ENCODE data around the gene TUBG1.
"Not testable (repeated sequence)": the region's sequence is repeated elsewhere in the genome, so short reads cannot be mapped to it uniquely, and the experiment has no call there.

Gene TUBG1

DNA sequence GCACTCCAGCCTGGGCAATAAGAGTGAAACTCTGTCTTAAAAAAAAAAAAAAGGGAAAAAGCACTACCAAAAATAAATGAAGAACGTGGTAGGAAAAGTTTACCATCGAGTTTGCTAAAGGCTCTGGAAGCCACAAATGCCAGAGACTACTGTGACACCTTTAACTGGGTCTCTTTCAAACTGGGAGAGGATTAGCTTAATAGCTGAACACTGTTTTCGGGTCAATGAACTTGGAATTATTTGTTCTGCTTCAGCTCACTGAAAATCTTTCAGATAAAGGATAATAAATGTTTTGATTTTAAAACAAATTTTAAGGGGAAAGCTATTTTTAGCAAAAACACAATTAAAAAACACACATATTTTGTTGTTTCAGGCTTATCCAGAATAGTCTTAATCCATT is 1.7 kb upstream of the TUBG1 start:
- POLR2A ChIA-PET, result interaction anchor here (0.9 kb wide), 1 partner anchor 29 kb away, joined by 4 read pairs; no protein-coding TSS in a partner anchor
- DNase-seq (ENCODE audit: extremely low spot score), result no peak
- CTCF ChIA-PET, result interaction anchor here (0.7 to 13.0 kb wide), 13 partner anchors 9 to 390 kb away, joined by 3 to 120 read pairs (median 6); partner anchors contain the start of genes BECN1, PLEKHH3, PSMC3IP and RPL27
- TF ChIP-seq, protein P1, sequence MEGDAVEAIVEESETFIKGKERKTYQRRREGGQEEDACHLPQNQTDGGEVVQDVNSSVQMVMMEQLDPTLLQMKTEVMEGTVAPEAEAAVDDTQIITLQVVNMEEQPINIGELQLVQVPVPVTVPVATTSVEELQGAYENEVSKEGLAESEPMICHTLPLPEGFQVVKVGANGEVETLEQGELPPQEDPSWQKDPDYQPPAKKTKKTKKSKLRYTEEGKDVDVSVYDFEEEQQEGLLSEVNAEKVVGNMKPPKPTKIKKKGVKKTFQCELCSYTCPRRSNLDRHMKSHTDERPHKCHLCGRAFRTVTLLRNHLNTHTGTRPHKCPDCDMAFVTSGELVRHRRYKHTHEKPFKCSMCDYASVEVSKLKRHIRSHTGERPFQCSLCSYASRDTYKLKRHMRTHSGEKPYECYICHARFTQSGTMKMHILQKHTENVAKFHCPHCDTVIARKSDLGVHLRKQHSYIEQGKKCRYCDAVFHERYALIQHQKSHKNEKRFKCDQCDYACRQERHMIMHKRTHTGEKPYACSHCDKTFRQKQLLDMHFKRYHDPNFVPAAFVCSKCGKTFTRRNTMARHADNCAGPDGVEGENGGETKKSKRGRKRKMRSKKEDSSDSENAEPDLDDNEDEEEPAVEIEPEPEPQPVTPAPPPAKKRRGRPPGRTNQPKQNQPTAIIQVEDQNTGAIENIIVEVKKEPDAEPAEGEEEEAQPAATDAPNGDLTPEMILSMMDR (IDR thresholded peaks at IDR 0.05; ENCODE audit: control extremely low read depth, extremely low read depth, low read depth, missing control alignments), result no peak

DNA sequence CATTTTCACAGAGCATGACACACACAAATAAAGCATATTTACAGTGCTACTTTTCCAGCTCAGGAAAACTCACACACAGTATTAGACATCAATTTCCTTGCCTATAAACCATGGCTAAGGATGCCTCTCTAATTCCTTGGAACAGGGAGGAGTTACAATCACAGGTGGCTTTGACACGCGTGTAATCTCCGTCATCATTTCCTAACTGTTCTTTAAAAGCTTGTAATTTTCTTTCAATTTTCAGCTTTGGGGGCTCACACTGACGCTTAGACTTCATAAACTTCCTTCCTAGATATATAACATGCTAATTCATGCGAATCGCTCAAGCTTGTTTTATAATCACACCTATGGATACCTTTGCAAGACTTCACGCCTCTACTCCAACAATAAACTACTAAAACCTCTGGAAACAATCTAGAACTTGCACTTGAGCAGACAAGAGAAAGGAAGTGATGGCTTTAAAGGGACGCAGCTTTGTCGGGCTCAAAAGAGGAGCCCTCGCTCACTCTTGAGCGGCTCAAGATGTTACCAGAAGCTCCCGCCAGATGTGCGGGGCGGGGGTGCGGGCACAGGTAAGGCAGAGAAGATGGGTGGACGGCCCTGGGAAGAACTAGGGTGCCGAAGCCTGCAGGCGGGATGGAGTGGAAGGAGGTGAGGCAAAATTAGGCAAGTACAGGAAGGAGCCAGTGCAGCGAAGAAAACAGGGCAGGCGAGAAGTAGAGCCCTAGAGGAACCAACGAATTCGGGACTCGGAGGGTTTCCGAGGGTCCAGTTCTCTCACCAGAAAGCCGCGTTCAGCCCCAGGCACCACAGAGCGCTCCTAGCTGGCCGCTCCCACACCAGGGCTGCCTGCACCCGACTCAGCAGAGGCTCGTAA is 940 bp upstream of the TUBG1 start:
- no peak for DNase-seq (ENCODE audit: extremely low spot score)
- POLR2A ChIA-PET, result interaction anchor here (0.7 to 1.2 kb wide), 5 partner anchors 10 to 752 kb away, joined by 3 to 5 read pairs (median 4); partner anchors contain the start of gene PLEKHH3

DNA sequence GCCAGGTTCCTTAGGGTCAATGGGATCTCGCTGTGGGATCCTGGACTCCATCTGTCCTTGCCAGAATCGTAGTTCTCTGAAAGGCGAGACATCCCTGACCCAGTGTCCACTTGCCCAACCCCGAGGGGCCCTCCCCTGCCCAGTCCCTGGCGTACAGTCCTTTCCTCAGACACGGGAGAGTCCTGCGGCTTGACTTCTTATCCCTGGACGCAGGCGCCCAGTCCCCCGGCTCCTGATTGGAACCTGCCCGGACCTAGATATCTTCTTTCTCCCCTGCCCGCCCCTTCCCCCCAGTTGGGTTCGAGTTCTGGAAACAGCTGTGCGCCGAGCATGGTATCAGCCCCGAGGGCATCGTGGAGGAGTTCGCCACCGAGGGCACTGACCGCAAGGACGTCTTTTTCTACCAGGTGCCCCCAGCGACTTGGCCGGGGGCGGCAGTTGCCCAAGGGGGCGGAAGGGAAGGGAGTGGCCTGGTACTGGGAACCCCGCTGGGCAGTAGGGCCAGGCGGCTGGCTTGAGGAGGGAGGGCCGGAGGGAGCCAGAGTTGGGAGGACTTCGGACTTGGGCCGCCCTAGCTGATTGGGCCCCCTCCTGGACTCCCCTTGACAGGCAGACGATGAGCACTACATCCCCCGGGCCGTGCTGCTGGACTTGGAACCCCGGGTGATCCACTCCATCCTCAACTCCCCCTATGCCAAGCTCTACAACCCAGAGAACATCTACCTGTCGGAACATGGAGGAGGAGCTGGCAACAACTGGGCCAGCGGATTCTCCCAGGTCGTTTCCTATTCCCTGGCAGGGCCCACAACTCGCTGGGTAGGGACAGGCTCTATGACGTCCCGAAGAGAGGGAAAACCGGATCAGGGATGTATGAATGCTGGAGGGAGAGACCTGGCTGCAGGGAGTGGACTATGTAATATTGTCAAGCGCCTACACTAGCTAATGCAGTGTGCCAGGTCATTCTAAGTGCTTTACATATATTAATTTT is 625 bp downstream of the TUBG1 start:
- DNase-seq (ENCODE audit: extremely low spot score), result not testable (repeated sequence)
- CTCF ChIA-PET, result interaction anchor here (1.4 to 13.0 kb wide), 11 partner anchors 8 to 214 kb away, joined by 3 to 120 read pairs (median 9); partner anchors contain the start of genes BECN1, CCR10, PLEKHH3 and PSMC3IP
- POLR2A ChIA-PET, result interaction anchor here (0.5 to 1.0 kb wide), 6 partner anchors 15 to 751 kb away, joined by 3 to 7 read pairs (median 3); partner anchors contain the start of gene PLEKHH3

More for the DNA sequence above, 940 bp upstream of the TUBG1 start:
- TF ChIP-seq, protein P1 (IDR thresholded peaks at IDR 0.05; ENCODE audit: control extremely low read depth, extremely low read depth, low read depth, missing control alignments), result no peak
- CTCF ChIA-PET, result interaction anchor here (0.7 to 13.0 kb wide), 17 partner anchors 9 to 389 kb away, joined by 3 to 120 read pairs (median 6); partner anchors contain the start of genes BECN1, CCR10, PLEKHH3 and PSMC3IP

- POLR2A ChIA-PET, result no interaction called here
- CTCF ChIA-PET, result interaction anchor here (0.6 to 1.4 kb wide), 2 partner anchors 34 to 59 kb away, joined by 3 read pairs; no protein-coding TSS in a partner anchor
These were observed 2.5 kb downstream of the TUBG1 start for GRCh38 chr17:42612013-42612412.

DNA sequence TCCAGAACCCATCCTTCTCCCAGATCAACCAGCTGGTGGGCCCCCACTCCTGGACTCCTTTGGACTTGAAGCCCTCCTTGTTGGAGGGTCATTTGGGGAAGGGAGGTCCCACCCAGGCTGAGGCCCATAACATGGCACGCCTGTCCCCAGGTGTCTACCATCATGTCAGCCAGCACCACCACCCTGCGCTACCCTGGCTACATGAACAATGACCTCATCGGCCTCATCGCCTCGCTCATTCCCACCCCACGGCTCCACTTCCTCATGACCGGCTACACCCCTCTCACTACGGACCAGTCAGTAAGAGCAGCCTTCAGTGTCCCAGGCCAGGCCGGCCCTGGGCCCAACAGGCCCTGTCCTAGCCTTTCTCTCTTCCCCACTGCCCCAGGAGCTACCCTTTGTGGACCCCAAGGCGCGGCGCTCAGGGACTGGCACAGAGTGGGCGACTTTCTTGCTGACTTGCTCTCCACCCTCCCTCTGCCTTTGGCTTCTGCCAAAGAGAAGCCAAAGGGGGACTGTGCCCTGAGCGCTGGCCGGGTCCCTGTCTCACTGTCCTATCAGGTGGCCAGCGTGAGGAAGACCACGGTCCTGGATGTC is 4.3 kb downstream of the TUBG1 start:
- ChIA-PET CTCF (interaction anchor here (1.8 kb wide), 1 partner anchor 149 kb away, joined by 6 read pairs; no protein-coding TSS in a partner anchor), POLR2A (no interaction called here)
- no peak for DNase-seq (ENCODE audit: extremely low spot score)
- TF ChIP-seq, protein P1 (IDR thresholded peaks at IDR 0.05; ENCODE audit: control extremely low read depth, extremely low read depth, low read depth, missing control alignments), result no peak

More at GRCh38 chr17:42612013-42612412, 2.5 kb downstream of the TUBG1 start:
- TF ChIP-seq, protein P1 (IDR thresholded peaks at IDR 0.05; ENCODE audit: control extremely low read depth, extremely low read depth, low read depth, missing control alignments), result no peak
- DNase-seq (ENCODE audit: extremely low spot score), result no peak

DNA sequence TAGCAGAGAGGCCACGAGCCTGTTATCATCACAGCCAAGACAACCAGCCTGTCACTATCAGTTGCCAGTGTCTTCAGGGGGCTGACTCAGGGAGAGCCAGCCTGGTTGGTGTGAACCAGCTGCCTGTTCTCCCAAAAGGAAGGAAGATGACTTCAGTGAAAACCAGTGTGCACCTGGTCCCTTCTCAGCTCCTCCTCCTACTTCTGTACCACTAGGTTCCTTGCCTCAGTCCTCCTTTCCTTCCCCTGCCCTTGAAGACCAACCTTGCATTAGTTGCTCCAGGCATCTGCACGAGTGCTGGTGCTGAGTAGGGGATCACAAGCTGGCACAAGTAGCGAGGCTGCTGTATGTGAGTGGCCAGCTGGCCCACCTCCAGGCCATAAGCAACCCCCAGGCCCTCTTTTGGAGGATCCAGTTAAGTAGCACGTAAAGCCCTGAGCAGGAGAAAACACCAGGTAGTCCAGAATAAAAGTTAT is 8.5 kb downstream of the TUBG1 start:
- ChIA-PET POLR2A (interaction anchor here (1.2 kb wide), 1 partner anchor 9 kb away, joined by 5 read pairs; the partner anchor contains the start of genes RETREG3 and TUBG1), CTCF (interaction anchor here (1.0 to 3.0 kb wide), 21 partner anchors 9 to 206 kb away, joined by 3 to 25 read pairs (median 4); partner anchors contain the start of genes BECN1, CCR10, PSMC3IP and RETREG3)
- DNase-seq (ENCODE audit: extremely low spot score), result peak; percentile 38
- TF ChIP-seq, protein P1 (IDR thresholded peaks at IDR 0.05; ENCODE audit: control extremely low read depth, extremely low read depth, low read depth, missing control alignments), result no peak
